Endothelial cell (in vitro differentiated cells): ENCODE data around the gene NRP2. TPM values are rescaled to one million over a fixed set of nuclear protein-coding genes. Genes with fewer than 3 reads are reported as not detected.

ENCODE experiments used
- DNase-seq: peaks from one replicate; pipeline ENCODE4 v3.0.0; 2021; ENCODE audit warnings: low spot score
- H3K27ac Mint-ChIP-seq: one replicate; pipeline ENCODE4 v1.8.0; 2021; ENCODE audit warnings: mixed read lengths, inconsistent platforms; ENCODE audit not compliant: unreplicated experiment
- H3K27me3 Mint-ChIP-seq: one replicate; pipeline ENCODE4 v1.8.0; 2021; ENCODE audit warnings: mild to moderate bottlenecking, moderate library complexity, mixed read lengths, inconsistent platforms; ENCODE audit not compliant: unreplicated experiment
- H3K36me3 Mint-ChIP-seq: one replicate; pipeline ENCODE4 v1.8.0; 2021; ENCODE audit warnings: mild to moderate bottlenecking, low read depth, mixed read lengths, inconsistent platforms; ENCODE audit not compliant: unreplicated experiment
- H3K4me1 Mint-ChIP-seq: one replicate; pipeline ENCODE4 v1.8.0; 2021; ENCODE audit warnings: mild to moderate bottlenecking, mixed read lengths, inconsistent platforms; ENCODE audit not compliant: unreplicated experiment
- H3K4me3 Mint-ChIP-seq: one replicate; pipeline ENCODE4 v1.8.0; 2021; ENCODE audit warnings: mild to moderate bottlenecking, mixed read lengths, inconsistent platforms; ENCODE audit not compliant: unreplicated experiment
- H3K9me3 Mint-ChIP-seq: one replicate; pipeline ENCODE4 v1.8.0; 2021; ENCODE audit warnings: mixed read lengths, inconsistent platforms; ENCODE audit not compliant: unreplicated experiment
- CTCF ChIP-seq: fragments of 200-600 bp; sonication (generic); IDR thresholded peaks from one replicate; pipeline ENCODE4 v1.5.0; 2021; ENCODE audit warnings: antibody characterized with exemption; ENCODE audit not compliant: unreplicated experiment
- total RNA-seq: library from RNA; stranded (reverse); fragmentation: NEBNext Ultra II Directional; extraction: Animal tissue kit (Norgen Biotek cat#: 25700); gene quantifications from one replicate; pipeline ENCODE4 v1.2.1, GENCODE V29; 2021; ENCODE audit not compliant: unreplicated experiment

The NRP2 gene
- total RNA-seq, 1 donor from 2014 or later: 258 TPM

- DNase-seq: no peak
- H3K4me1 Mint-ChIP-seq: peaks cover 17% of the 10 kb centered on the region
- H3K36me3 Mint-ChIP-seq: peaks cover 71% of the 10 kb centered on the region
Observed at GRCh38 chr2:205741256-205741978, 59.1 kb downstream of the NRP2 start.

GRCh38 chr2:205743137-205743536 lies 60.8 kb downstream of the NRP2 start:
- TF ChIP-seq CTCF: no peak
- H3K4me1 Mint-ChIP-seq: peaks cover 5% of the 10 kb centered on the region
- H3K36me3 Mint-ChIP-seq: peaks cover 66% of the 10 kb centered on the region
- no peak overlapping the region for H3K27ac Mint-ChIP-seq
- DNase-seq: no peak
- no peak overlapping the region for H3K4me3 Mint-ChIP-seq
- peaks cover 13% of the 10 kb centered on the region for H3K27me3 Mint-ChIP-seq
- H3K9me3 Mint-ChIP-seq: no peaks in the 10 kb centered on the region

More at GRCh38 chr2:205741256-205741978, 59.1 kb downstream of the NRP2 start:
- Mint-ChIP-seq H3K9me3 (no peaks in the 10 kb centered on the region), H3K27me3 (peaks cover 12% of the 10 kb centered on the region), H3K27ac (no peak overlapping the region), H3K4me3 (no peak overlapping the region)
- no peak for TF ChIP-seq CTCF

- no peaks in the 10 kb centered on the region for H3K4me1 Mint-ChIP-seq
- peaks cover 10% of the 10 kb centered on the region for H3K27me3 Mint-ChIP-seq
- no peak for DNase-seq
- H3K27ac Mint-ChIP-seq: no peak overlapping the region
- peaks cover 69% of the 10 kb centered on the region for H3K36me3 Mint-ChIP-seq
- H3K9me3 Mint-ChIP-seq: no peaks in the 10 kb centered on the region
- no peak overlapping the region for H3K4me3 Mint-ChIP-seq
- TF ChIP-seq CTCF: no peak
Observed at GRCh38 chr2:205744074-205744591, 61.8 kb downstream of the NRP2 start.

- Mint-ChIP-seq H3K9me3 (no peaks in the 10 kb centered on the region), H3K27me3 (peaks cover 11% of the 10 kb centered on the region), H3K4me3 (peak overlapping the region; percentile 65), H3K4me1 (no peaks in the 10 kb centered on the region), H3K36me3 (peaks cover 74% of the 10 kb centered on the region), H3K27ac (peak overlapping the region; percentile 70)
- TF ChIP-seq CTCF: no peak
- DNase-seq: no peak
Observed at GRCh38 chr2:205745661-205746419, 63.5 kb downstream of the NRP2 start.

- H3K27ac Mint-ChIP-seq: no peak overlapping the region
- no peak for DNase-seq
- H3K4me3 Mint-ChIP-seq: no peak overlapping the region
- no peaks in the 10 kb centered on the region for H3K4me1 Mint-ChIP-seq
- TF ChIP-seq CTCF: no peak
- H3K27me3 Mint-ChIP-seq: peaks cover 11% of the 10 kb centered on the region
- H3K9me3 Mint-ChIP-seq: no peaks in the 10 kb centered on the region
- H3K36me3 Mint-ChIP-seq: peaks cover 73% of the 10 kb centered on the region
Observed at GRCh38 chr2:205746420-205746785, 64.1 kb downstream of the NRP2 start.
